ENCODE data around the gene ULBP2.
"Not testable (repeated sequence)": the region's sequence is repeated elsewhere in the genome, so short reads cannot be mapped to it uniquely, and the experiment has no call there.

DNA sequence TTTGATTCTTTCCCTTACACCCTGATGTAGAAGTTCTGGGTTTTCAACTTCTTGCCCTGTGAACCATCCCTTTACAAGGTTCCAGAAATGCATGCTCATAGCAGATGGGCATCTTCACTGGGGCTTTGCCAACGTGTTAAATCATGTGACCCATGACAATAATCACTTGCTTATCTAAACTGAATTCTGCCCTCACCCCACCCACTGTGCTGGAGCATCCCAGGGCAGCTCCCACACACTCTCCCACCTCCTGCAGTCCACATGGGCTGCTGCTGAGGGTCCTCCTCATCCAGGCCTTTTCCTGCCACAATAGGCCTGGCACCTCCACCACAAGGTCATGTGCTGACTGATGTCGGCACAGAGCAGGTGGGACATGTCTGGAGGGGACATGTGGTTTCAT, 26.2 kb downstream of the ULBP2 start:
- not testable (repeated sequence) for TF ChIP-seq CTCF, POLR2A, POLR2AphosphoS5, EP300 (IDR thresholded peaks at IDR 0.05)

Measured in gastroesophageal sphincter (tissue), 3 donors.